Heart left ventricle (tissue), 13 donors: ENCODE measurements around the gene CYP2S1.

ENCODE experiments used
- CTCF ChIP-seq, 12 donors: fragments of 200-600 bp; sonication (generic) in 4 of 12; IDR thresholded peaks; one replicate each; pipeline versions ENCODE4 v1.5.0 to v1.8.0; 2018 to 2022; ENCODE audit warnings: antibody characterized with exemption in 12 of 12, mild to moderate bottlenecking in 5 of 12
- POLR2A ChIP-seq, 2 donors: fragments of 450-650 bp; IDR thresholded peaks; one replicate each; pipeline ENCODE4 v1.6.1; 2017; ENCODE audit warnings: antibody characterized with exemption in 2 of 2, mild to moderate bottlenecking in 2 of 2, moderate library complexity in 2 of 2
- donor health status: ischemic (EF 13 %, LVEDD 7.1; RV severe dilation, severe dysfunction).
- donor health status: DM: no; HTN: yes; CAD: no.
- donor health status: DM: no; HTN: no; CAD: no.
- donor health status: ischemic (EF 25% LVEDD 6.9; RV normal size, moderate dysfunction).
- donor health status: ischemic (EF 25% LVEDD 5.7; RV mildly dilated, moderate dysfunction).
- donor health status: ischemic (EF 35%, LVEDD 5.7; RV mildly dilated, moderate dysfunction).
- donor health status: nonischemic (EF 11% LVEDD 7.7; RV severe dilation, severe dysfunction).
- donor health status: DM: yes; HTN: yes; CAD: no.
- donor health status: PGD.
- donor health status: ischemic (EF 29% LVEDD 5.4; RV normal size, mild dysfunction).
- donor health status: nonischemic (EF 23%, LVEDD 6.1; RV moderate dilation, normal function).

GRCh38 chr19:41249707-41250423 lies 56.8 kb downstream of the CYP2S1 start:
- TF ChIP-seq POLR2A (IDR thresholded peaks at IDR 0.05) (no peak), CTCF (IDR thresholded peaks at IDR 0.05) (no peak)
